HG03342 (cell line): ENCODE measurements around the gene PLXNA2.

Experiments
- ATAC-seq: cut with Tn5 transposase; IDR thresholded peaks from one replicate; pipeline ENCODE4 v1.9.1; 2021; ENCODE audit warnings: mild to moderate bottlenecking, moderate library complexity; ENCODE audit not compliant: unreplicated experiment

The PLXNA2 gene

GRCh38 chr1:208241512-208241911, 2.7 kb downstream of the PLXNA2 start:
- ATAC-seq, result no peak

- ATAC-seq, result no peak
Measured at GRCh38 chr1:208240662-208241355, 3.4 kb downstream of the PLXNA2 start.

DNA sequence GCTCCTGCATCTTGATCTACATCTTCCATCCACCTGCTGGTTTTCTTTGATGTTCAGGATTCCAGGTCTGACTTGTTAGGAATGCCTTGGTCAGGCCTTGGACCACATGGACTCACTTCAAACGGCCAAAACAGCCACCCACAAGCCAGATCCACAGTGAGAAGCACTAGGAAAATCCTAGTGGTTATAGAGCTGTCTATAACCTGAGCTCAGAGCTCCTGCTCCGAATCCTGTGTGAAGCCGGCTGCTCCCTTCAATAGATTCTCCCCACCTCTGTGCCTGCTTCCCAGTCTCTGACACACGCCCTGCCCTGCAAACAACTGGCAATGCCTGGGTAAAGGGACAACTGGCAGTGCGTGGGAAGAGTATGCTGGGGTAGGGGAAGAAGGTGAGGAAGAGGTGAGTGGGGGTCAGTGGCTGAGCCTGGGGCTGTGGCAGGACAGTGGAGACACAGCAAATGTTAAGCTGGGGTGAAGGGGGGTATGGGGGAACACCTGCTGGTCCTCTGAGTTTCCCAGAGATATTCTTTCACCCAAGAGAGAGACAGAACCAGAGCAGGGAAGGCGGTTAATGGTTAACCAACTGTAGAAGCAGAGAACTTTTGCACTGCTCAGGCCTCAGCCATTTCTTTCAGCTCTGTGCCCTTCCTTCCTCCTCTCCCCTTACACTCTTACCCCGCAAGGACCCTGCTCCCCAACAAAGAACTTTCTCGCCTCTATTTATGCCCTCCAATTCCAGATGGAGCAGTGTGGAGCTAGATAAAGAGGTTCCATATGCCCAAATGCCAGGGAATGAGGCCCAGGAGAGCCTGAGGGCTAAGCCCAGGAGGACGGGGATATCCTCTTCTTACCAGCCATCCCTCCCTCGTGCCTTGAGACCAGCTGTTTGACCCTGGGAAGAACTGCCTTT, 4.5 kb downstream of the PLXNA2 start:
- no peak for ATAC-seq

GRCh38 chr1:208238710-208239472, 5.3 kb downstream of the PLXNA2 start:
- peak; percentile 41 for ATAC-seq

- ATAC-seq, result no peak
Measured at GRCh38 chr1:208237241-208237640, 6.9 kb downstream of the PLXNA2 start.

- no peak for ATAC-seq
Measured at GRCh38 chr1:208235982-208236761, 8.0 kb downstream of the PLXNA2 start.

DNA sequence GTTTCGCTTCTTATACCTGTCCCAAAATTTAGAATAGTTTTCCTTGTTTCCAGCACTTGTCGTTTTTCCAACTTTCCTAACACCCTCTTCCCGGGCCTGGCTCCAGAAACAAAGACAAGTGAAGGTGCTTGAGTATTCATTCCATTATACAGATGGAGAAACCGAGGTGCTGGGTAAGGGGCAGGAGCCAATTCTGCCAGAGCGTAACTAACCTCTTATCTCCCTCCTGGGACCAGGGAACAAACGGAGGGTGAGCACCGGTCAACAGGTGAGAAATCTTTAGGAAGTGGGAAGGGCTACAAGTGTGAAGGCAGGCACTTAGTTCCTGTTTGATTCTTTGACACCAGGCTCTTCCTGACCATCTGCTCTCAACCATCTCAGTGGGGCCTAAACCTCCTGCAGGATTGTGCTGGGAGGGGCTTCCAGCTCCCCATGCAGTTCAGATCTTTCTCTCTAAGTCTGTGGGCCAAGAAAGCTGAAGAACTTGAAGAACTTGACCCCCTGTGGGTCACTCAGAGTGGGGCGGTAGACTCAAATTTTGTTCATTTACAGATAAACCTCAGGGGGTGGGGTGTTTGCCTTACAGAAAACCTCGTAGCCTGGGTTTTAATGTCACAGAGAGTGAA, 8.7 kb downstream of the PLXNA2 start:
- ATAC-seq, result no peak

GRCh38 chr1:208234721-208235120, 9.5 kb downstream of the PLXNA2 start:
- ATAC-seq, result no peak

DNA sequence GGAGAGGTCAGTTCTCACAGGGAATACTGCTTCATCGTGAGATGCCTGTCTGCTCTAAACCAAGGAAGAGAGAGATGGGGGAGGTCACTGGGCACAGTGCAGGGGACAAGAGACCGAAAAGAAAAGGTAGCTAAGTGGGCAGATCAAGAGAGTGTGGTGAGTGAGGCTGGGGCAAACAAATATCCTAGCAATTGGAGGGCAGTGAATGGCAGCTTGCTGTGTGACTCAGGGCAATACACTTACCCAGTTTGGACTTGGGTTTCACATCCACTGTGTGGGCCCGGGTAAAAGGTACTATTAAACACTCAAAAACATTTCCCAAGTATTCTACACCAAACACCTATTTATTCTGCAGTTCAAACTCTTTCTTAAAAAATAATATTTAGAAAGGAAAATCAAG, 10.2 kb downstream of the PLXNA2 start:
- no peak for ATAC-seq

DNA sequence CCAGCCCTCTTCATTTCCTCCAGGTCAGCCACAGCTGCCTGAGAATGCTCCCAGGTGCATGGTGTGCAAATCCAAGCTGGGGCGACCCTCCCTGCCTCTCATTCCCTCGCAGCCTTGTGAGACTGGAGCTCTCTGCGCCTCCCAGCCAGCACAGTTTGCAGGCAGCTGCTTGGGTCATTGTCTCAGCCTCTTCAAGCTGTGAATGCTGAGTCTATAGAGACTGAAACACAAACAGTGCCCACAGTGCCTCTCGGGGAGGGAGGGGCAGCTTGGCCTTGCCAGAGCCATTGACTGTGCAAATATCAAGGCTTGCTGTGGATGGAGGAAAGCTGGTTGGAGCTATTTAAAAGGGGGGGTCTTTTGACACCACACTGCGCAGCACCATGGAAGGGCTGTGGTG, 10.6 kb downstream of the PLXNA2 start:
- ATAC-seq, result no peak

- ATAC-seq, result no peak
Measured at GRCh38 chr1:208232662-208233038, 11.5 kb downstream of the PLXNA2 start.

DNA sequence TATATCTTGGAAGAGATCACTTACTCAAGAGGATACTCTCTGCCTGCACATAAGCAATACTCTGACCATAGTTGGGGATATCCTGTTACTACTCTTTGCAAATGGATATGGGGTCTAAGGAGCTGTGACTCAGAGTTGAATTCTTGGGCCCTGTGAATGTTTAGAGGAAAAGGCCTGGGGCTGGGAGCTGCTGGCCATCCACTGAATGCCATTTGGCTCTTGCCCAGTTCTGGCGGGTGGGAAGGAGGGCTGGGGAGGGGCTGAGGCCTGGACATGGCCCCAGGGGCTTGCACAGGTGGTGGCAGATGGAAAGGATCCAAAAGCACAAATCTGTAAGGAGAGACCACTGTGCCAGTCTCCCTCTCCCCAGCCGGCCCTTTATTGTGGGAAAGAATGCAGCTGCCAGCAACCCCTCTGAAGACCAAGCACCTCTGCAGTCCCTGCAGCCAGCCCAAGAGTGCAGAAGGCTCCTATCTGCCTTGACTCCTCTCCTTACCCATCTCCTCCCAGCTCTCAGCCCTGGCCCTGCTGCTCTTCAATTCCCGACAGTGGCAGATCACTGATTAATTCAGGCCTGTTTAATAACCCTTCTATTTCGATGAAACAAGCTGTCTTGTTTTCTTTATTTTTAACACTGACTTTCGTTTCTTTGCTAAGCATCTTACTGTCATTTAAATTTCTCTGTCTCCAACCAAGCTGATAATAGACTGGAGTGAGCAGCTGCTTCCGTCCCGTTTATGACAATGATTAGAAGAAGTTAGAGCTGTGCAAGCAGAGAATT, 12.1 kb downstream of the PLXNA2 start:
- no peak for ATAC-seq

DNA sequence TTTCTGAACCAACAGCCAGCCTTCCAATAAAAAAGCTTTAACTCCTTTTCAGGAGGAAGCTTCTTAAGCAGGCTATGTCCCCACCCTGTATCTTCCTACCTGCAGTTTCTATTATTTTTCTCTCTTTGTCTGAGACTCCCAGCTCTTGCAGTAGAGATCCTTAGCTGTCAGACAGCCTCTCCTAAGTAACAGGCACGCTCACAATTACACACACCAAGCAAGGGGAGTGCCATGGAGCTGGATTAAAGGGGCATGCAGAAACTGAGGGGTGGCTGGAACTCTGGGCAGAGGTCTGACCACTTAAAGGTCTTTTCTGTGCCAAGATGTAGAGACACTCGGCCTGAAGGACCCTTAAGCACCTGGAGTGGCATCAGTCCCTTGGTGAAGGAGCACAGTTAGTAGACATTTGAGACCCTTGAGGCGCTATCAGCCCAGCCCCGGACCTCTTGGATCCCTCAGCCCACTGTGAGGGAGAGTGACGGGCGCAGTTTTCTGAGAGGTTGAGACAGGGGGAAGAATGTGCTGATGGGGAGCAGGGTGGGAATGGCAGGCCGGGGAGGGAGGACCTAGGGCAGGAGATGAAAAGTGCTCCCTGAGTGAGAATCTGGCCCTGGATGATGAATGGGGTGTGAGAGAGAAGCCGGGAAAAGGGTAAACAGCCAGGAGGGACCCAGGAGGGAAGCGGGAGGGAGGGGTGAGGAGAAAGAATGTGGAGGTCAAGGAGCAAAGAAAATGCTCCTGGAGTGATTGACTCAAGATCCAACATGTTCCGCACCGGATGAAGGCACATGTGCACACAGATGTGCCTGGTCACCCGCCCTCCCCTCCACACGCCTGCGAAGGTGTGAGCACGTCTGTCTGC, 13.3 kb downstream of the PLXNA2 start:
- no peak for ATAC-seq

GRCh38 chr1:208228550-208228949, 15.6 kb downstream of the PLXNA2 start:
- no peak for ATAC-seq

GRCh38 chr1:208228026-208228425, 16.2 kb downstream of the PLXNA2 start:
- ATAC-seq, result no peak

DNA sequence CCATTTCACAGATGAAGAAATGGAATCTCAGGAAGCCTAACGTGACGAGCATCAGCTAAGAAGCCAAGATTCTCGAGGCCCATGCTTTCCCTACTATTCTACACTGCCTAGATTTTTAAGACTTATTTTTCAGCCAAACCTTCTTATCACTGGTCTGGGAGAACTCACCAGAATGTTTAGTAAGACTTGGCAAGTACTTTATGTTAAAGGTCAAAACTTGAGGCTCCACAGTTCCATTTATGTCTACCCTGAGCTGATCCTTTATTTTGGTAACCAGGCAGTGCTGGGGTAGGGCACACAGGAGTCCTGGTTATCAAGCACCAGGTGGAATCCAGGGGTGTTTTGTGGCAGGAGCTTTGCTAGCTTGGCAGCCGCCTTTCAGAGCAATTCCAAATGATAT, 16.8 kb downstream of the PLXNA2 start:
- ATAC-seq, result no peak

- no peak for ATAC-seq
Measured at GRCh38 chr1:208225954-208226937, 17.9 kb downstream of the PLXNA2 start.
